ENCODE results near the gene HCN1.
"Not testable (repeated sequence)": the region's sequence is repeated elsewhere in the genome, so short reads cannot be mapped to it uniquely, and the experiment has no call there.

The HCN1 gene

DNA sequence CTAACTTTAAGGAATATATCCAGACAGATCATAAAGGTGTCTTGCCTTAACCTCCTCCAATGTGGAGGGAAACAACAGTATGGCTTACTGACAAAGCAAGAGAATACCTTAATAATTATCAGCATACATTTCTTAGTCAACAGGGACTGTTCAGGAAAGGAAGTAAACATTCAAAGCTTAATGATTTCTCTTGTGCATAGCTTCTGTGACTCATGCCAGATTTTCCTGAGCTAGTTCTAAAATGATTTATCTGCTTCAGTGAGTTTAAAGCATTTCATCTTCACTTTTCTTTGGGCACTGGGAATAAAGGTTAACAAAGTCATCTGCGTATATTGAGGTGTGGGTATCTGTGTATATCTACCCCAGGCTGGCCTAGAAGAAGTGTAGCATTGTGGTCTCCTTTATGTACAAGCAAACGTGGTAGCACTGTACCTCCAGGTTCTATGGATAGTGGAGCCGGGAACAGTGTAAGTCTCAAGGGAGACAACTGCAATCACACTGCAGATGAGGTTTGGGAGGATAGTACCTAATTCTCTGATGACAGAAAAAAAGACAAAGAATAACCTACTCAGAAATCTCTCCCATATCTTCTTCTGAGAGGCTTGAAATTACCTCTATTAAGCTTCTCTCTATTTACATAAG, 284.1 kb downstream of the HCN1 start:
- no peak for DNase-seq

DNA sequence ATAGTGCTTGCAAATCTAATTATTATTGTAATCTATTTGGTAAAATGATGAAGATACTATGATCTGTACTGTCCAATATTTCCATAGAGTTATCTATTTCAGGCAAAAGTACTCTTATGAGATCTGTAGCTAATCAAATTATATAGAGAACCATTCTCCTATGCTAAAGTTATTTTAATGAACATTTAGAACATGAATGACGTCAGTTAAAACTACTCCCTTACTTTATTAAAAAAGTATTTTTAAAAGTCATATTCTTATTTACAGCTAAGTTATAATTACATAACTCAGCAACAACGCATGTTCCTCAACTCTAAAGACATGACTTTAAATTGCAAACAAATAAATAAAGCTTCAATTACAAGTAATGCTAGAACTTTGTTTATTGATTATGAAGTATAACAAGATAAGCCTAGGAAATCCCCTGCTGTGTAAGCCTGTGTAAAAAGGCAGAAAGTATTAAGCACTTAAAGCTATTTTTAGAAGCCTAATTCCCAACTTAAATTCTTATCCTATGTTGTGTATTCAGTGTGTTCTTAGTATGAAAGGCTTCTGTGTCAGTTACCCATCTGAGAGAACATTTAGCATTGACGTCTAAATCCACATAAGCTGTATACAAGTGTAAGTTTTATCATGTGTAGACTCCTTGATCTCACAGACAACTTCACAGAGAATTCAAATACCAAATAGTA, 285.7 kb downstream of the HCN1 start:
- DNase-seq: no peak

DNA sequence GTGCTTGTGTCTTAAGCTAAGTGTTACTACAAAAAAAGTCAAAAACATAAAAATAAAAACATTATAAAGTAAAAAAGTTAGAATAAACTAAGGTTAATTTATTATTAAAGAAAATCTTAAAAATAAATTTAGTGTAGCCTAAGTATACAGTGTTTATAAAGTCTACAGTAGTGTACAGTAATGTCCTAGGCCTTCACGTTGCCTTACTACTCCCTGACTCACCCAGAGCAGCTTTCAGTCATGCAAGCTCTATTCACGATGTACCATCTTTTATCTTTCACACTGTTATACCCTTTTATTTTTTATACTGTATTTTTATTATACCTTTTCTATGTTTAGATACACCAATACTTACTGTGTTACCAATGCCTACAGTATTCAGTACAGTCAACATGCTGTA, 288.1 kb downstream of the HCN1 start:
- no peak for DNase-seq

DNA sequence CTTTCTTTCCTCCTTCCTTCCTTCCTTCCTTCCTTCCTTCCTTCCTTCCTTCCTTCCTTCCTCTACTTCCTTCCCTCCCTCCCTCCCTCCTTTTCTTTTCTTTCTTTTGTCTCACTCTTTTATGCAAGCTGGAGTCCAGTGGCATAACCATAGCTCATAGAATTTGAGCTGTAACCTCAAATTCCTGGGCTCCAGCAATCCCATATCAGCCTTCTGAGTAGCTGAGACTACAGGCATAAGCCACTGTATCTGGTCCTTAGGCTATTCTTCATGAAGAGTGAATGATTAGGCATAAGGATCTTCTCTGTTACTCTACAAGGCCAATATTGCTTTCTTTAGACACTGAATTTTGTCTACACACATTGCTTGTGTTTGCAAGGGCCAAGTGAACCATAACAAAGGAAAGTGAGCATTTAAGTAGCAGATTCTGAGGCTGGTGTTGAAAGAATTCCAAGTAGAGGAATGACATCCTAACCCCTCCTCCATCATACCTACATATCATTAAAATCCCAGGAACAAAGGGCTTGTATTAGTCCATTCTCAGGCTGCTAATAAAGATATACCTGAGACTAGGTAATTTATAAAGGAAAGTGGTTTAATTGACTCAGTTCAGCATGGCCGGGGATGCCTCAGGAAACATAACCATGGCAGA, 293.2 kb downstream of the HCN1 start:
- DNase-seq: no peak

DNA sequence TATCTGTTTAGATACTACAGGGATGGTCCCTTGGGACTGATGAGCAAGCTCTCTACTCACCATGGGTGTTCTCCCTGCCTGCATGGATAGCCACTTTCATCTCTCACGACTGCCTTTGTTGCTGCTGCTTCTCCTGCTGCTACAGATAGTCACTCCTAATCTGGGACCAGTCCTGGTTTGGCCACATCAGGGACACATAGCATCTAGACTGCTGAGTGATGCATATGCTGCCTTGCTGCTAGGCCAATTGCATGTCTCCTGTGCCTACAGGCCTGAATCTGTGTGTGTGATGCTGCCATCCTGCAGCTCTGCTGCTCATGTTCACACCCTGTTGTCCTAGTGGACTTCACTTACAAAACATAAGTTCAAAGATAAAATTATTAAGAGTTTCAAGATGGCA, 297.1 kb downstream of the HCN1 start:
- peak; percentile 44 for DNase-seq

DNA sequence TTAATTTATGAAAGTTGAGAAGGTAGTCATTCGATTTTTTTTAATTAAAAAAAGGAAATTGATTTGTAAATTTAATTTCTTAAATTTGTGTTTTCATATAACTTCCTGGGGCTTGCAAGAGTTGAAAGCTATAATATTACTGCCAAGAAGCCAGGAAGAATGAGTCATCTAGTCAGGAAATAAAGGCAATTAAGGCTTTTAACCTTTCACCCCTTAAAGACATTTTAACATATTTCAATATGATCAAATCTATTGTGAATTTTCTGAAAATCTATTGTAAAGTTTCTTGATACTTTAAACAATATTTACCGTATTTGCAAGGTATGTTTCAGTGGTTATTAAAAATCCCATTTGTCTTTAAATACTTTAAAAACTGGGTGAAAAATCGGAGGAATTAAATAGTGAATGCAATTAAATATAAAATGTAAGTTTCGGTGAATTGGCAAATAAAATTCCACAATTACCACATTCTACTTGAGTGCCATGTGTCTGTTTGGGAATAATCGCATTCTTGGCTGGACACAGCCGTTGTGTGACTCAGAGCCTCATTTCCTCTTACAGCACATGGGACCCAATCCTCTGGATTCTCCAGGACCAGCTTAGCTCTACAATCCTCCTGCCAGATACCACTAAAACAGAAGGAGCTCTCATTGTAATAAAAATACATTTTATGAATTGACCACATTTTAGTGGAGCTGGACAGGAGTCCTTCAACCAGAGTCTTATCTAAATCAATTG, 310.7 kb downstream of the HCN1 start:
- DNase-seq: peak; percentile 58

DNA sequence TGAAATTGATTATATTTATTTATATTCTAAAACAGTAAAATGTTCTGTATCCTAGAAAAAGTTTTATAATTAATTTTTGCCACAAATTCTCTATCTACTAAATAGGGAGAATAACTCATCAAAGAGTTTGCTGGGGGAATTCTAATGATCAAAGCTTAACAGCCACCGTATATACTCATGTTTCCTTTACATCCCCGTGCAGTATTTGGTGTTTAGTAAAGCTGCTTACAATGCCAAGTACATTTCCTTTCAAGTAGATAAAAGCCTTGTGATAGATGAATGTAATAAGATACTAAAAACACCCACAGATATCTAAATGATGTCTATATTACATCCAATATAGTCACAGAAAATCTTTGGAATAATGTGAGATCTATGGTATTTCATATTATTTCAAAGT, 312.2 kb downstream of the HCN1 start:
- no peak for DNase-seq

DNA sequence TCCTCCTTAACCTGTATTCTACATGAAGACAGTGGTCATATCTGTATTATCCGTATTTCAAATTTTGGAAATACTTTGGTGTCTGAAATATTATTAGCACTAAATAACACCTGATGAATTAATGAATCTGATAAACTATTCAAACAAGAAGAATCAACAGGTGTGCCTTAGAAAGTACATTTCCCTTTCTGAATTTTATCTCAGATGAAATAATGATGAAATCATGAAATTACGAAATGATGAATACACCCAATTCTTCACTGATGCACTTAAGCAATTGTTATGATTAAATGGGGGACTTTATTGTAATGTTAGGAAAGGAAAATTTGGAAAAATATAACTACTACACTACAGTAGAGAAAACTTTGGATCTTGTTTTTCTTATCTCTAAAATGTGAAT, 313.6 kb downstream of the HCN1 start:
- DNase-seq: no peak

DNA sequence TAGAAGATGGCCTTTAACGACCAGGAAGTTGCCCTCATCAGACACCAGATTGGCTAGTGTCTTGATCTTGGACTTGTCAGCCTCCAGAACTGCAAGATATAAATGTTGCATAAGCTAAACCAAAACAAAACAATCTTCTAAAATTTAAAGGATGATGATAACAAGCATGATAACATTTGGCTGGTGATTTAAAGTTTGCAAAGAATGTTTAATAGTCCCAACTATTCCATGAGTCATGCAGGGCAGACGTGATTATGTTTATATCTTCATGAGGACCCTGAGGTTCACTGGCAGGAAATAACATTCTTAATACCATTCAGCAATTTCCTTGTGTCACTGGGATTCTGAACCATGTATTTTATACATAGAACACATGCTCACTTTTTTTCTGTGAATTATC, 319.8 kb downstream of the HCN1 start:
- DNase-seq: no peak

DNA sequence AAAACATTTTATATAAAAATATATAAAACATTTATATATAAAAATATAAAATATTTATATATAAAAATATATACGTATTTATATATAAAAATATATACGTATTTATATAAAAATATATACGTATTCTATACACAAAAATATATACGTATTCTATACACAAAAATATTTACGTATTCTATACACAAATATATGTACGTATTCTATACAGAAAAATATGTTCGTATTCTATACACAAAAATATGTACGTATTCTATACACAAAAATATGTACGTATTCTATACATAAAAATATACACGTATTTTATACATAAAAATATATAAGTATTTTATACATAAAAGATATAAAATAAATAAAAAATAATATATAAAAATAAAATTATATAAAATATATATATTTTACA, 323.6 kb downstream of the HCN1 start:
- no peak for DNase-seq

DNA sequence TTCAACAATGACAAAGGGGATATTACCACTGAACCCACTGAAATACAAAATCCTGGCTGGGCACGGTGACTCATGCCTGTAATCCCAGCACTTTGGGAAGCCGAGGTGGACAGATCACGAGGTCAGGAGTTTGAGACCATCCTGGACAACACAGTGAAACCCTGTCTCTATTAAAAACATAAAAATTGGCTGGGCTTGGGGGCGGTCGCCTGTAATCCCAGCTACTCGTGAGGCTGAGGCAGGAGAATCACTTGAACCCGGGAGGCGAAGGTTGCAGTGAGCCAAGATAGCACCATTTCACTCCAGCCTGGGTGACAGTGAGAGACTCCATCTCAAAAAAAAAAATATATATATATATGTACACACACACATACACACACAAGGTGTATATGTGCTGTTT, 324.8 kb downstream of the HCN1 start:
- not testable (repeated sequence) for DNase-seq

DNA sequence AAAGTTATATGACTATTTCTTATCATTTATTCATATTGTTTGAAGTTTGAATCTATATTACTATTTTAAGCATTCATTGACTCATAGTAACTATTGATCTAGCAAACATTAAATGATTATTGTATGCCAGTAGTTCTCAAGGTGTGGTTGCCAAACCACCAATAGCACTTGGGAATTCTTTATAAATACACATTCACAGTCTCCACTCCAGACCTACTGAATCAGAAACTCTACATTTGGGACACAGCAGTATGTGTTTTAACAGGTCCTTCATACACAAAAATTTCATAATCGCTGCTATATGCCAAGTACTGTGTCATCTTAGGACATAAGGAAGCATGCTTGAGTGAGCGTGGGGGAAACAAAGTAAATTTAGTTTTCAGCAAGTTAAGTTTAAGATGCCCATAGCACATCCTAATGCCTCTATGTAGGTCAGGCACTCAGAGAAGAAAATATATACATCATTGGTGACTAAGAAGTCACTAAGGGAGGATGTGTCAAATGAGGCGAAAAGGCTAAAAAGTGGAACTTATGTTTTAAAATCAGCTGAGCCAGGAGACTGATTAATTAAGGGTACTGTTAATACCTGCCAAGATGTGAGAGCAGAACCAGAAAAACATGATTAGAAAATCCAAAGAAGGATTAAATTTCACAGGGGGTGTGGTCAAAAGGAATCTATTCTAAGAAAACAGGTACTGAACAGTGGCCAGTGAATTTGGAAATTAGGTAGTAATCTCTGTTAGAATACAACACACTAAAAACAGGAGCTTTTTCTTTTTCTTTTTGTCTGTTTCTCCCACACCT, 340.8 kb downstream of the HCN1 start:
- no peak for DNase-seq

DNA sequence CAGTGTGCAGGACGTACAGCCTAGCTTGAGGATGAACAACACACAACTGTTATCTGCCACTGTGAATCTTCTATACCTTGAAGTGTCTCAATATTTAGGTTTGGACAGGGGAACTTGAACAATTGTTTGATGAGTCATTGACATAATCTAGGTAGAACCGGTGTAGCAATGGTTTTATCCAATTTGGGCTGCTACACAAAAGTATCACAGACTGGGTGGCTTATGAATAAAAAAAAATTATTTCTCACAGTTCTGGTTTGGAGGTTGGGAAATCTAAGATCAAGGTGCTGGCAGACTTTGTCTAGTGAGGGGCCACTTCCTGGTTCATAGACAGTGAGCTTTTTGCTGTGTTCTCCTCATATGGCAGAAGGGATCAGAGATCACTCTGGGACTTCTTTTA, 359.7 kb downstream of the HCN1 start:
- DNase-seq: no peak

DNA sequence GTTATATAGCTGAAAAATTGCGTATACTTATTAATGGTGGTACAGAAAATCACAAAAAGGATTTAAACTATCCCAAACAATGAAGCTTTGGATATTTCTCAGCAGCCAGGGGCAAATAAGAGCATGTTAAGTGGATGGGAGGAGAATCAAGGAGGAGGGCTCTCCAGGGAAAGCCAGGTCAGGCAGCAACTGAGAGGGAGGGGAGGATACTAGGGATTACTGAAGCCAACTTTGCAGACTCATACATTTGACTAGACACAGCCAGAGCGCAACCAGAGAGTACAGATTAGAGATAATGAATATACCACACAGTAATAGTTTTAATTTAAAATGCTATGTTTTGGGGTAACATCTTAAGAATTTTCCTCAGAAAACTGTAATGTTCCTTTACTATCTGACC, 360.2 kb downstream of the HCN1 start:
- no peak for DNase-seq

DNA sequence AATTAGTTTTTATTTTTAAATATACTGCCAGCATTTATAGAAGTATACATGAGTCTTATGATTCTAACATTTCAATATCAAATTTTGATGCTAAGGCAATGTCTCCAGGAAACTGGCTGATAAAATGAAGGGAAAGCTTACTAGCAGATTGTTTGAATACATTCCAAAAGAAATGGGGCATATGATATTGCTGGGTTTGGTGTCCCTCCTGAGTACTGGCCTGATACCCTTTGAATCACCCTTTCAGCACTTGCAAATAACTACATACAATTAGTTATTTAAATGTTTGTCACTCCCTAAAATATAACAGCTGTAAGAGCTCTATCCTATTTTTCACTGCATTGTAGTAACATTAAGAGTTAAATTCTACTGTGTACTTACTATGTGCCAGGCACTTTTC, 360.8 kb downstream of the HCN1 start:
- DNase-seq: no peak

DNA sequence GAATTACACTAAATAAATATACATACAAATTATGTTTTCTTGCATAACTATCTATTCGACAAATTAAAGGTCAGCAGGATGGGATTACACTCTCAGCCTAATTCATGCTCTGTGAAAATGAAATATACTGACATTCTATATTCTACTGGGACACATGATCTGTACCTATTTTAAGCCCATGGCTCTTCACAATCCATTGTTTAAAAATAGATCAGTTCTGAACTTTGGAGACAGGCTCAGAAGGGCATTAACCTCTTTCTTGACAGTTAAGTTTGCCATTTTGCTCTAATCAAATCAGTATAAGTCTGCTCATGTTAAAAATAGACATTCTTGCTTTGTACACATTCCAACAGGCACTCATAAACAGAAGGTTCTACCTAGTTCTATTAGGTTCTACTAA, 361.2 kb downstream of the HCN1 start:
- no peak for DNase-seq

DNA sequence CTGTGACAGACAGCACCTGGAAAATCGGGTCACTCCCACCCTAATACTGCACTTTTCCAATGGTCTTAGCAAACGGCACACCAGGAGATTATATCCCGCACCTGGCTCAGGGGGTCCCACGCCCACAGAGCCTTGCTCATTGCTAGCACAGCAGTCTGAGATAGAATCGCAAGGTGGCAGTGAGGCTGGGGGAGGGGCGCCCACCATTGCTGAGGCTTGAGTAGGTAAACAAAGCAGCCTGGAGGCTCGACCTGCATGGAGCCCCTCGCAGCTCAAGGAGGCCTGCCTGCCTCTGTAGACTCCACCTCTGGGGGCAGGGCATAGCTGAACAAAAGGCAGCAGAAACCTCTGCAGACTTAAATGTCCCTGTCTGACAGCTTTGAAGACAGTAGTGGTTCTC, 383.6 kb downstream of the HCN1 start:
- DNase-seq: not testable (repeated sequence)

DNA sequence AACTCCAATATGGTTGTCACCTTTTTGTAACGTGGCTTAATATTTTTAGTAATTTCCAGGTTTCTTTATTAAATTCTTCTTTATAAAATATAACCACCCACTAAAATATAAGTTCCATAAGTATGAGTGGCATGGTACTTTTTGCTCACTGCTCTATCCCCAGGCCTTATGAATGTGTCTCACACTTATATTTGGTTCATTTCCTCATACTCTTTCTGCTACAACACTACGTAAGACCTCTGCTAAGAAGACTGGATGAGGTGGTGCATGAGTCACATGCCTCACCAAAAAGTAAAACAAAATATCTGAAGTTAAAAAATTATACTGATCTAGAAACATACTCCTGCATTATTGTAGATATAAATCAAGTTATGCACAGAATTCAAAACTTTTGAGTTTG, 400.9 kb downstream of the HCN1 start:
- DNase-seq: no peak

DNA sequence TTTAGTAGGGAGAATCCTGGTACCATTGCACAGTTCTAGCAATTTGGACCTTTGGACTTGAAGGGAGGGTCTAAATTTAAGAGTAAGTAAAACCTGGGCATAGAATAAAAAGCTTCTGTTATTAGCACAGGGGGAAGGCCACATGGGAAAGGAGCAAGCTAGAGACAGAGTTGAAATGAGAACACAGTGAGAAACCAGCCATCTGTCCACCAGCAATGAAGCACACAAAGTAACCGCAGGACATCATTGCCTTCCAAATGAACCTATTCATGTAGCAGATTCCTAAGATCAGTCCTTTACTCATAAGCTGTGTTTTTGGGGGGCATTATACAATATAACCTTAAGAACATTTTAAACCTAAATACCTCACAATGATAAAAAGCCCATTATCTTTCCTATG, 407.4 kb downstream of the HCN1 start:
- DNase-seq: no peak

DNA sequence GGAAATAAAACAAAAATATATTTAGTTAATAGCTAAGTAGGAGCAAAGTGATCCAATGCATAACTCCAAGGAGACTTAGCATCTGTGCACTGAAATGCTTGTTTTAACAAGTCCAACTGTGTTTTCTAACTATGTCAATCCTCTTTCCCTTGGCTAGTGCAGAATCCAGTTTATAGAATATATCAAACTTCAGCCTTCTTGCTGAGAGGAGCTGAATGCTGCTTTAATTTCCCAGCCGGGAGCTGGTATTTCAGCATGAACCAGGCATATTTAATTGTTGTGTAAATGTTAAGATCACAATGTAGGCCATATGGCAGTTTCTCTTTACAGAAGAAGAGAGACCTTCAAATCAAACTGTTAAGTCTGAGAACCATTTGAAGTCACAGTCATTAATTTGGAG, 411.7 kb downstream of the HCN1 start:
- no peak for DNase-seq

DNA sequence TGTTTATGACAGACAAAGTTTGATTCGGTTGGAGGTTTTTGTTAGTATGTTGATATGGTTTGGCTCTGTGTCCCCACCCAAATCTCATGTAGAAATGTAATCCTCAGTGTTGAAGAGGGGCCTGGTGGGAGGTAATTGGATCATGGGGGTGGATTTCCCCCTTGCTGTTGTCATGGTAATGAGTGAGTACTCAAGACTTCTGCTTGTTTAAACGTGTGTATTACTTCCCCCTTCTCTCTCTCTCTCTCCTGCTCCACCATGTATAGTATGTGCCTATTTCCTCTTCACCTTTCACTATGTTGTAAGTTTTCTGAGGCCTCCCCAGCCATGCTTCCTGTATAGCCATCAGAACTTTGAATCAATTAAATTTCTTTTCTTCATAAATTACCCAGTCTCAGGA, 415.1 kb downstream of the HCN1 start:
- no peak for DNase-seq

DNA sequence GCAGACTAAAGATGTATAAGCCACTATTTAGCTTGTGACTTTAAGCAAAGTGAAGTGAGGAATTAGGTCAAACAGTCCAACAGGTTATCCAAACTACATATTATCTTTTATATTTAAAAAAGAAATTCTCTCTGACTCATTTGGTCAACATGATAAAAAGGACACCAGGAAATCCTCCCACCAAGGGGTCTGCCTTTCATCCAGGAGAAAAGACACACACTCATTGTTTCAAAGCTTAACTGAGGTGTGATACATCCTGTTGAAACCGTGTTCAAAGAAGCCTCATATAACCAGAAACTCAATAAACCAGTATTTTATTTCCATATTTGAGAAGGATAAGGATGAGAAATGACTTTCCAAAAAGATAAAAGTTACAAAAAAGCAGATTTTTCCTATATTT, 417.1 kb downstream of the HCN1 start:
- no peak for DNase-seq

DNA sequence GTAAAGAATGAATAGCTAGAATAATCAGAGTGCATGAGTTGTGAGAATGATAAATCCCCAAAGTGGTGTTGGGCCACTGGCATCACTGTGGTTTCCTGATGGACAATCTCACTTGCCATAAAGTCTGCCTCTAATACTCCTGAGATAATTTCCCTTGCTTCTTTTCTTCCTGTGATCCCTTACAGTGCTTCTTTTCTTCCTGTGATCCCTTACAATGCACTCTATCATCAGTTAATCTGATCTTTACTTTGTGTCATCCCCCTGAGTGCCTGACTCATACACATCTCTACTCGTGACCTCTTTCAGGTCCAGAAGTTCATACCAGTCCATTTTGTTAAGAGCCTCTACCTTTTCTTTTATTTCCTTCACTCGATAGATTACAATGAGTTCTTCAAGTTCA, 418.3 kb downstream of the HCN1 start:
- DNase-seq: no peak
